Vagina (tissue), 2 donors: ENCODE results near the gene OPRM1. TPM values are rescaled to one million over a fixed set of nuclear protein-coding genes. Genes with fewer than 3 reads are reported as not detected.

Source experiments
- DNase-seq, 2 donors: peaks; one replicate each; pipeline ENCODE4 v3.0.0-alpha.2; 2017; ENCODE audit errors: extremely low spot score in 2 of 2
- H3K27ac ChIP-seq: fragments of 200-600 bp; sonication (generic); one replicate; pipeline ENCODE4 v1.5.1; 2019
- H3K27me3 ChIP-seq: fragments of 200-600 bp; sonication (generic); one replicate; pipeline ENCODE4 v1.5.1; 2019
- H3K36me3 ChIP-seq, 2 donors: fragments of 200-600 bp; sonication (generic); one replicate each; pipeline ENCODE4 v1.5.1; 2017 to 2019
- H3K4me1 ChIP-seq: fragments of 200-600 bp; sonication (generic); one replicate; pipeline ENCODE4 v1.5.1; 2019
- H3K4me3 ChIP-seq, 2 donors: fragments of 200-600 bp; sonication (generic); 1 replicate in 1 of 2; 2 replicates in 1 of 2; pipeline ENCODE4 v1.5.1; 2016 to 2019
- H3K9me3 ChIP-seq: fragments of 200-600 bp; sonication (generic); one replicate; pipeline ENCODE4 v1.5.1; 2019
- CTCF ChIP-seq, 3 experiments: fragments of 450-650 bp in 2 of 3; fragments of 200-600 bp in 1 of 3; sonication (generic) in 1 of 3; IDR thresholded peaks; one replicate each; pipeline ENCODE4 v1.5.1; 2017 to 2019; ENCODE audit warnings: antibody characterized with exemption in 3 of 3, mild to moderate bottlenecking in 2 of 3, moderate library complexity in 2 of 3
- POLR2A ChIP-seq, 2 donors: fragments of 450-650 bp; IDR thresholded peaks; one replicate each; pipeline ENCODE4 v1.6.1; 2017; ENCODE audit warnings: antibody characterized with exemption in 2 of 2, mild to moderate bottlenecking in 2 of 2, moderate library complexity in 2 of 2
- POLR2AphosphoS5 ChIP-seq, 2 donors: sonication (generic); formaldehyde crosslinking; IDR thresholded peaks; one replicate each; pipeline ENCODE4 v1.9.0; 2017; ENCODE audit warnings: antibody characterized with exemption in 2 of 2, mild to moderate bottlenecking in 2 of 2, low read depth in 1 of 2; ENCODE audit not compliant: insufficient read depth in 1 of 2
- intact Hi-C: fragments of 100-400 bp; cut with DNase I; formaldehyde crosslinking; loops from one replicate; pipeline ENCODE4 v1.15.1; 2023
- total RNA-seq: library from RNA; depleted of rRNA; stranded (reverse); fragments of >200 nt; gene quantifications from one replicate; pipeline ENCODE4 v1.2.3, GENCODE V29; 2016

Gene OPRM1
- total RNA-seq: 0.98 TPM

- Histone ChIP-seq H3K27me3 (no peaks in the 10 kb centered on the region), H3K36me3 (no peaks in the 10 kb centered on the region), H3K27ac (no peak within 1 kb of the TSS), H3K9me3 (no peaks in the 10 kb centered on the region), H3K4me3 (no peak within 1 kb of the TSS), H3K4me1 (no peaks in the 10 kb centered on the region)
- intact Hi-C loops: no loop called here
- DNase-seq: no peak
- TF ChIP-seq CTCF (IDR thresholded peaks at IDR 0.05) (no peak), POLR2A (IDR thresholded peaks at IDR 0.05) (no peak), POLR2AphosphoS5 (IDR thresholded peaks at IDR 0.05; ENCODE audit: insufficient read depth in 1 of 2, low read depth in 1 of 2) (no peak)
Observed at GRCh38 chr6:154039231-154039842, at the start of gene OPRM1. OPRM1 (plus strand) TSS chr6:154039240; CDS start chr6:154039545, 305 bp downstream.

GRCh38 chr6:153989989-153990388, 49.1 kb upstream of the OPRM1 start:
- H3K27ac ChIP-seq: no peak overlapping the region
- no peaks in the 10 kb centered on the region for H3K27me3 ChIP-seq
- no peaks in the 10 kb centered on the region for H3K36me3 ChIP-seq
- no peak overlapping the region for H3K4me3 ChIP-seq
- no peak for TF ChIP-seq POLR2AphosphoS5 (IDR thresholded peaks at IDR 0.05; ENCODE audit: insufficient read depth in 1 of 2, low read depth in 1 of 2)
- TF ChIP-seq POLR2A (IDR thresholded peaks at IDR 0.05): no peak
- no peak for TF ChIP-seq CTCF (IDR thresholded peaks at IDR 0.05)
- DNase-seq: no peak
- no peaks in the 10 kb centered on the region for H3K4me1 ChIP-seq
- H3K9me3 ChIP-seq: no peaks in the 10 kb centered on the region
- intact Hi-C loops: loop anchor here (5.0 kb wide), 1 partner anchor 1192 kb away; no protein-coding TSS in a partner anchor

- intact Hi-C loops: no loop called here
- H3K9me3 ChIP-seq: no peaks in the 10 kb centered on the region
- TF ChIP-seq CTCF (IDR thresholded peaks at IDR 0.05) (no peak), POLR2AphosphoS5 (IDR thresholded peaks at IDR 0.05; ENCODE audit: insufficient read depth in 1 of 2, low read depth in 1 of 2) (no peak)
- no peak for DNase-seq
- no peaks in the 10 kb centered on the region for H3K36me3 ChIP-seq
- no peaks in the 10 kb centered on the region for H3K27me3 ChIP-seq
- H3K27ac ChIP-seq: no peak overlapping the region
- no peak overlapping the region for H3K4me3 ChIP-seq
- H3K4me1 ChIP-seq: no peaks in the 10 kb centered on the region
Observed at GRCh38 chr6:153994004-153994403, 45.0 kb upstream of the OPRM1 start.

GRCh38 chr6:153994811-153995210, 44.2 kb upstream of the OPRM1 start:
- DNase-seq: no peak
- Histone ChIP-seq H3K36me3 (no peaks in the 10 kb centered on the region), H3K4me1 (no peaks in the 10 kb centered on the region), H3K27ac (no peak overlapping the region), H3K27me3 (no peaks in the 10 kb centered on the region), H3K4me3 (no peak overlapping the region), H3K9me3 (no peaks in the 10 kb centered on the region)
- TF ChIP-seq CTCF (IDR thresholded peaks at IDR 0.05) (no peak), POLR2A (IDR thresholded peaks at IDR 0.05) (no peak), POLR2AphosphoS5 (IDR thresholded peaks at IDR 0.05; ENCODE audit: insufficient read depth in 1 of 2, low read depth in 1 of 2) (no peak)
- intact Hi-C loops: no loop called here

GRCh38 chr6:153997221-153997620, 41.8 kb upstream of the OPRM1 start:
- Histone ChIP-seq H3K9me3 (no peaks in the 10 kb centered on the region), H3K36me3 (no peaks in the 10 kb centered on the region), H3K27ac (no peak overlapping the region), H3K4me3 (no peak overlapping the region), H3K27me3 (no peaks in the 10 kb centered on the region), H3K4me1 (no peaks in the 10 kb centered on the region)
- no peak for TF ChIP-seq POLR2AphosphoS5 (IDR thresholded peaks at IDR 0.05; ENCODE audit: insufficient read depth in 1 of 2, low read depth in 1 of 2)
- TF ChIP-seq POLR2A (IDR thresholded peaks at IDR 0.05): no peak
- no peak for TF ChIP-seq CTCF (IDR thresholded peaks at IDR 0.05)
- no peak for DNase-seq
- intact Hi-C loops: no loop called here
